Adrenal gland (tissue), 5 donors: Measurements from ENCODE around the gene PFDN5.

ENCODE experiments used
- CTCF ChIP-seq, 6 experiments: fragments of 450-650 bp in 4 of 6; fragments of 200-600 bp in 2 of 6; sonication (generic) in 1 of 6; IDR thresholded peaks; 1 replicate in 5 of 6; 2 replicates in 1 of 6; pipeline versions ENCODE4 v1.5.1 to v1.8.0; 2016 to 2021; ENCODE audit warnings: antibody characterized with exemption in 6 of 6, mild to moderate bottlenecking in 2 of 6, moderate library complexity in 1 of 6
- POLR2A ChIP-seq, 2 donors: fragments of 450-650 bp; IDR thresholded peaks; one replicate each; pipeline ENCODE4 v1.6.1; 2017; ENCODE audit warnings: antibody characterized with exemption in 2 of 2, mild to moderate bottlenecking in 2 of 2, moderate library complexity in 1 of 2
- donor health status: DM: no; HTN: no; CAD: no.

DNA sequence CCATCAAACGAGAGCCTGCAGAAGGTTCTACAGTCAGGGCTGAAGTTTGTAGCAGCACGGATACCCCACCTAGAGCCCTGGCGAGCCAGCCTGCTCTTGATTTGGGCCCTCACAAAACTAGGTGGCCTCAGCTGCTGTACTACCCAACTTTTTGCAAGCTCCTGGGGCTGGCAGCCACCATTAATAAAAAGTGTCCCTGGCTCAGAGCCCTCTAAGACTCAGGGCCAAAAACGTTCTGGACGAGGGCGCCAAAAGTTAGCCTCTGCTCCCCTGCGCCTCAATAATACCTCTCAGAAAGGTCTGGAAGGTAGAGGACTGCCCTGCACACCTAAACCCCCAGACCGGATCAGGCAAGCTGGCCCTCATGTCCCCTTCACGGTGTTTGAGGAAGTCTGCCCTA, 8.9 kb upstream of the PFDN5 start:
- no peak for TF ChIP-seq CTCF (IDR thresholded peaks at IDR 0.05)
- no peak for TF ChIP-seq POLR2A (IDR thresholded peaks at IDR 0.05)
